Lower leg skin (tissue), 3 donors: Measurements from ENCODE around the gene DCP1B.

Source experiments
- CTCF ChIP-seq, 3 donors: fragments of 450-650 bp; IDR thresholded peaks; one replicate each; pipeline ENCODE4 v1.5.1; 2016; ENCODE audit warnings: antibody characterized with exemption in 3 of 3, mild to moderate bottlenecking in 3 of 3, moderate library complexity in 2 of 3
- POLR2A ChIP-seq, 2 donors: fragments of 450-650 bp; IDR thresholded peaks; one replicate each; pipeline ENCODE4 v1.6.1; 2016 to 2017; ENCODE audit warnings: antibody characterized with exemption in 2 of 2, mild to moderate bottlenecking in 1 of 2, moderate library complexity in 1 of 2

DNA sequence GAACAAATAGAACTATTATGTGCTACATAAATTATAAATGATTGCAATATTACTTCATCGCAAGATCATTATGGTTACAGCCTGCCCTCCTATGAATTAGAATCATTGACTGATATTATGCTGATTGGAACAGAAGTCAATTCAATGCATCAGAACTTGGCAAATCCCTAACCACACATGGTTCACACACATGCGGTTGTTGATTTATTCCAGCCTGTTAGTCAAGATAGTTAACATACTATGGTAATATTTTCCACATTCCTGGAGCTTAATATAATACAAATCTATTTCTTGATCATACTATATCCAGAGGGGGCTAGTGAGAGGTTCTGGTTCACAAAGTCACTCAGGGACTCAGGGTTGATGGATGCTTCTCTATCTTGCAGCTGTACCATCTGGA lies 38.8 kb upstream of the DCP1B start:
- TF ChIP-seq CTCF (IDR thresholded peaks at IDR 0.05) (no peak), POLR2A (IDR thresholded peaks at IDR 0.05) (no peak)
